Measurements from ENCODE around the gene ENDOD1.
A peak's percentile ranks its signal among the peaks of the same experiment; 100 is the strongest.

The ENDOD1 gene

DNA sequence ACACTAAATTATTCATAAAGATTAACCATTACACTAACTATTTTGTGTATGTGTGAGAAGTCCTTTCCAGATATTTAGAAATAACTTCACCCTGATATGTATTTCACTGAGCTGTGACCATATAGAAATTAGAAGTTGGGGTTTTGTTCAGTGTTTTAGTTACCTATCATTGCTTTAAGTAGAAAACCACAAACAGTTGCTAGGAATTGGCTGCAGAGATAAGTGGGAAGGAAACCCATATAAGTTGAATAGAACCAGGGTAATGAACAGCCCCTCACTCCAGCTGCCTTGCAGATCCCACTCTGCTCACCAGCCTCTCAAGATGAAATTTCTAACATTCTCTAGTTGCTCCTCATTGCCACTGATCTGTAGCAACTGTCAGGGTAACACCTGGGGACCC is 12.7 kb upstream of the ENDOD1 start:
- no peak for DNase-seq

DNA sequence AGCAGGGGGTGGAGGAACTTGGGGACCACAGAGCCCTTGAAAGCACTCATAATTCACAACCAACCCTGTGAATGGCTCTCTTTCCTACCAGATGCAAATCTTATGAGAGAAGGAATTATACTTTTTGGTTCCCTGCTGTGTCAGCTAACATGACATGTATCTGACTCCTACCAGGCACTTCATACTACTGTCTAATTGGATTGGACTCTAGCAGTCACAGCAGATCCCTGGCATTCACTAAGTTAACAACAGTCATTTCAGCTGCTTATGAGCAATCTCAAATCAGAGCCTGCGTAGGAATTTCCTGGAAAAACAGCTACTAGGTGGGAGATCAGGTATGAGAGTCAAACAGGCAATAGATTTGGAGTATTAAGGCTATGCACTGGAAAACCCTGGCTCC is 11.1 kb upstream of the ENDOD1 start:
- DNase-seq = peak; percentile 22

DNA sequence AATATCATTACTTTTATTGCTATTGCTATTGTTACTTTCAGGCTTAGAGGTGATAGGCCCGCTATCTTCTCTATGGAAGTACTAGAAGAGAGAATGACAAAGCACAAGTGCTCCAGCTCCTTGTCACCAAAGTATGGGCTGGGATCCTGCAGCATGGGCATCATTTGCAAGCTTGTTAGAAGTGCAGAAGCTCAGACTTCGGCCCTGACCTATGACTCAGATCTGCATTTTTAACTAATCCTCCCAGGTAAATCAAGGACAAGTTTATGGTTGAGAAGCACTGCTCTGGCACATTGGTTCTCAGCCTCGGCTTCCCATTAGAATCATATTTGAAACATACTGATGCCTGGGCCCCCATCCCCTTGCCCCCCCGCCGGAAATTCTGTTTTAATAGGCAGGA is 8.6 kb upstream of the ENDOD1 start:
- no peak for DNase-seq

DNA sequence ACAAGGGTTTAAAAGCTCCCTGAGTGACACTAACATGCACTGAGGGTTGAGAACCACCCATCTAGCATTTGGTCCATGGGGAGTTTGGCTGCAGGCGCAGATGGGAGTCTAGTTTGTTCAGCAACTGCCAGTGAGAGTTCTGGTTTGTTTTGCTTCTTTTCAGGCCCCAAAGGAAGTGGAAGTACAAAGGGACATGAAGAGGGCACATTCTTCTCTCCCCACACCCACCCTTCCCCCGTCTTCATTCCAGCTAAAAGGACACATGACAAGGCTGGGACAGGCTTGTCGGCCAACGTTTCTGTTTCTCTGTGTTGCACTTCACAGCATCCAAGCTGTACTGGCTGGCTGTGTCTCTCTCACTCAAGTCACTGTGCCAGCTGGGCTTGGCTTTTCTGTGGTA is 8.2 kb upstream of the ENDOD1 start:
- DNase-seq = no peak

DNA sequence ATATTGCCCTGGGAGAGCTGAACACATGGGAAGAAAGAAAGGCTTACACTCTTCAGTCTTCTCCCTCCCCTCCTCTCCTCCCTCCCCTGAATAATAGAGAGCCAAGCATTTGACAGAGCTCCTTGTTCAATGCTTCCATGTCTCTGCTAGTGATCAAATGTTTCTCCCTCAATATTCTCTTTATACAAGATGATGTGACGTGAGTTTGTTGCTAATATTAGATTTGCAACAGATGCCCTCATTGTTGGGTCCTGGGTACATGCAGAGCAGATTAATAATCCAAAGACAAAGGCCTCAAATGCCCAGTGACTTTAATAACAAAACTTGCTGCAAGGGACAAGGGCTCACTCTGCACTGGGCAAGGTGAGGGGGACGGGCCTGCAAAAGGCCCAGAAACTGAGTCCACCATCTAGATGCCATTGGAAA is 7.1 kb upstream of the ENDOD1 start:
- no peak for DNase-seq

DNA sequence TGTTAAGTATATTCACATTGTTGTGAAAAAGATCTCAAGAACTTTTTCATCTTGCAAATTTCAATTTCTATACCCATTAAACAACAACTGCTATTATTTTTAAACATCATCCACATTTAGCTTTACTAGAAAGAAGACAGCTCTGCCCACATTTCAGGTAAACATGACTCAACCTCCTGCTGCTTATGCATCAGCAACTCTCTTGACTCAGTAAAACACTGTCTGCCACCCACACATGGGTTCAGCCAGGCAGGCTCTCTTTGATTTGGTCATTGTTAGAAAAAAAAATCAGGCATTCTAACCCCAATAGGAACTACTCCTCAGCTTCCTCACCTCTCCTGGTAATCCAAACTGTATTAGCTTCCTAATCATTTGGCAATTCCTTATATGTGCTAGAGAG is 5.1 kb upstream of the ENDOD1 start:
- peak; percentile 23 for DNase-seq

DNA sequence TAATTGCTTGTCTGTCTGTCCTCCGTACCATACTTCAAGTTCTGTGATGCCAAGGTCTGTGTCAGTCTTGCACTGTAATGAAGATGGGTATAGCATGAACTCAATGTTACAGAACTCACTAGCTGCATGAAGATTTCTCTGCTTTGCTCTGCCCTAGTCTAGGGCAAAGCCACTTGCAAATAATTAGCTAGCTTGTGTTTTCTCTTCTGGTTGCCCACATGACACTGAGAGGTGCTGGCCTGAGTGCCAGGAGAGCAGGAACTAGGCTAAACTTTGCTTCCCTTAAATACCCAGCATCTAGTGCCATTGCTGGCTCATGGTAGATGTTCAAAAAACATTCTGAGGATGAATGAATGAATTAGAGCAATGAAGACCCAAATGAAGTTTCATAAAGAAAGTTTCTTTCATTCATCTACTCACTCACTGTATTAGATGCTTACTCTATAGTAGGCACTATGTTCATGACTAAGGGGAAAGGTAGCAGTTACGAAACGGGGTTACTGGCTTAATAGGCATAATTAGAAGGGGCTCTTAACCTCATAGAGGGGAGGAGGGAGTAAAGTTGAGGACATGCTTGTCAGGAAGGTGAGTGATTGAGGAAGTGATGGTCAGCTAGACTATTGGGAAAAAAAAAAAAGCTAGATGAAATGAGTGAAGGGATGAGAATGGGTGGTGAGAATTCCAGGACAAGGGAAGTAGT is 4.4 kb upstream of the ENDOD1 start:
- no peak for DNase-seq

DNA sequence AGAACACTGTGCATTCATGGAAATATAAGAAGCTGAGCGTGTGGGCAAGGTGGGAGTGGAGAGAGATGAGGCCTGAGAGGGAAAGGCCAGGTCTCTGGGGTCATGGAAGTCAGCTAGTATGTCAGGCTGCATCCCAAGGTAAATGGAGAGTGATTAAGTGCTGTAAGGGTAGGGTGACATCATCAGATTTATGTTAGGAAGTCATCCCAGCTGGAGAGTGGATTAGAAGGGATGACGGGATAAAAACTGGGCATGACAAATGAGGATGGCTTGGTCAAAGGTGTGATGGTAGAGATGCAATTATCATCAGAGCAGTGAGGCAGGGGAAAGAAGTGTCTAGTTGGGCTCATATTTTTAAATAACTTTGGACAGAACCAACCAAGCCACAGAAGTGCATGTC is 3.5 kb upstream of the ENDOD1 start:
- DNase-seq = peak; percentile 11

DNA sequence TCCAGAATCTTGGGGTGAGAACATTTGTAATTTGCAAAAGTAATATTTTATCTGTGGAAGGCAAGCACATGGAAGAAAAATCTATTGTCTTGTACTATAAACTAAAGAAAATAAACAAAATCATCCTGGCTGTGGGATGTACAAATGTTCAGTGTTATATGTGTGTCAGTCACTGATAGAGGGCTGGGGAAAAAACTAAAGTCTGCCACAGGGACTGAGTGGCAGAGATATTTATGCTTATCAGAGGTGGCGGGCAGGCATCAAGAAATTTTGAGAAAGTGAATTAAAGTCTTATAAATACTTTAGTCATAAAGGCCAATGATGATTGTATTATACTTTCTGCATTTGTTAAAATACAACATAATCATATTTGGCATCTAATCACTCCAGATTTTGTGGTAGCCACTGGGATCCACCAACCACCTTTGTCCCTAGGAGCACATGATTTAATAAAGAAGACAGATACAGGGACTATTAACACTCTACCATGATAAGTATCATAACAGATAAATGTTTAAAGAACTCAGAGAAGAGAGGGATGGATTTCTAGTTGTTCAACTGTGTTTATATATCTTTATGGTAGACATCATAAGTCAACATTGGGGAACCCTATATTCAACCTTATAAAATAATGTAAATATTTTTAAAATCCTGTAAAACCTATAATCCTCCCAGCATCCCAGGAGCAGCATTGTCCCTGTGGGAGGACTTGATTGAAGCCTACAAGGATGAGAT is 2.6 kb upstream of the ENDOD1 start:
- DNase-seq = no peak

DNA sequence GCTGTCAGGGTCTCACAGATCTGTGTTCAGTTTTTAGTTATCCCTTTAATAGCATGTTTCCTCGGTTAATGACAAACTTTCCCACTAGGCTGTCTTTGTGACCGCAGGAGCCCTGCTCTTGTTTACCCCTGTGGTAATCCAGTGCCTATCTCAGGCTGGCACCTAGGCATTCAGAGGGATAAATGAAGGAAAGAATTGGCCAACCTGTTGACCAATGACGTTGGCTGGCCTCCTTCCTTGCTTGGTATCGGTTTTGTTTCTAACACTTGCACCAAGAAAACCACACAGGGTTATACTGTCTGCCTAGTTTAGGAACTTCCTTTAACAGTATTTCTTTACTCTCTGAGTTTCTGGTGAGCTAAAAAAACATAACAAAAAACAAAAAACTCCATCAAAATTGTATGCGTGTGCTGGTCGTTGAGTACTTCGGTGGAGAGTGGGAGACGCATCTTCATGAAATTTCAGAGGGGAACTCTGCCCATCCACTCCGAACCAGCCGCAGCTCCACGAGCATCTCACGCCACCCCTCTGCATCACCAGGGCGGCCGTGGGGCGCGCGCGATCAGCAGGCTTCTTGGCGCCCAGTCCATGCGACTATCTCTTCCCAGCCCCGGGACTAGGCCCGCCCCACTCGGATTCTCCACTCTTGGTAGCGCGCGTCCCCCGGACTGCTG is 563 bp upstream of the ENDOD1 start:
- no peak for DNase-seq

DNA sequence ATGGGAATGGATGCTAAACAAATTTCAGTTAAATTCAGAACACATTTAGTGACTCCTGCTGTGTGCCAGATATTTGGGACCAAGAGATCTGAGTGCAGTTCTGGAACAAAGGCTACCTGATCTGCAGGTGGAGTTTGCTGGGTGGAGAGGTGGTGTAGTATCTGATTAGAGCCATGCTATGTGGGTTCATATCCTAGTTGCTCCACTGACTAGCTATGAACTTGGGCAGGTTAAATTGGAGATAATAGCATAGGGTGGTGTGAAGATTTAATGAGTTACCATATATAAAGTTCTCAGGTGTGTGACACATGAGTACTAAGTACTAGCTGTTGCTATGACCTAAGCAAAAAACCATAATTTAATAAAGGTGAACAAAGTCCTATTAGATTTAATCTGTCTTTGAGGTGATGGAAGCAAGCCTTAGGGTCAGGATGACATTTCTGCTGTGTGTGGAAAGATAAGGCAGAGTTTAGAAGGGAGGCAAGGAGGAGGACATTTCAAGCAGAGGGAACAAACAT is 2.1 kb downstream of the ENDOD1 start:
- no peak for DNase-seq

DNA sequence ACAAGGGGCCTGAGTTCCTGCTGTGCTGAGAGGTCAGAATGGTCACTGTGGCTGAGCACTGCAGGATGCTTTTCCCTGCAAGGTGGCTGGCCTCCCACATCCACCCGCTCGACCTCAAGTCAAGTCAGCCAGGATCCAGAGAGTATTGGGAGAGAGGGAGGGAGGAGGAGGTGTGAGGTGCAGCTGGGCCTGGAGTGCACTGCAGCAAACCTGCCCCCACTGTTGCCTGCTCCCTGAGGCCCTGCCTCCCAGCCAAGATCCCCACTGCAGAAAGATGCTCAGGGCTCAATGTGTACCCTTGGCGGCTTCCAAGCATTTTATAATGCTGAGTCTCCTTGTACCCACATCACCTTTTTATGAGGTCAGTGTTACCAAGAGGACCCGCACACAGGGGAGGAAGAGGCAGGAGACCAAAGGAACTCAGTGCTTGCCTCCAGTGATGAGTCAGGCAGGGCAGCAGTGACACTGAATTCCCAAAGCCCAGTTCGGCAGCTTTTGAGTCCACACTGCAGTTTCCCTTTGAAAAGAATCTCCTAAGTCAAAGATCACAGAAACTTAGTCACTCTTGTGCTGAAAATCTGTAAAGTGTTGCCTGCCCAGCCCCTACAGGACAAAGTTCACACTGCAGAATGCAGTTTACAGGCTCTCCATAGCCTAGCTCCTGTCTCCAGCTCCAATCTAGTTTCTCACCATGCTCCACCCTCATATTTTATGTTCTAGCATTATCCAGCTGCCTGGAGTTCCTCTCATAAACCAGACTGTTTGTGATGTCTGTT is 3.1 kb downstream of the ENDOD1 start:
- DNase-seq = peak; percentile 19

DNA sequence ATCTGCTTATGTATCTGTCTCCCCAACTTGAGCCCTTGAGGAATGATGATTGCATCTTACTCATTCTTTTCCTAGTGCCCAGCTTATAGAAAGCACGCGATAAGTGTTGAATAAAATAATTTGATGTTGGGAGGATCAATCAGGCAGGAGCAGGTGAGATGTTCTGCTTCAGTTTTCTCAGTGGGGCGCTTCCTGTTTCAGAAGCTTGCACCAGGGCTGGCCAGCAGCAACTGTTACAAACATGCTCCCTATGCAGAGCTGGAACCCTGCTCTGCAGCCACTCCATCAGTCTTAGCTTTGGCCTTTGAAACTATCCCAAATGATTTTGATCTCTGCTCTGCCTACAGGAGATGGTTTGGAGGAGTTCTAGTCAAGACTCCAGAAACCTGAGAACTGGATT is 3.9 kb downstream of the ENDOD1 start:
- DNase-seq = peak; percentile 49

DNA sequence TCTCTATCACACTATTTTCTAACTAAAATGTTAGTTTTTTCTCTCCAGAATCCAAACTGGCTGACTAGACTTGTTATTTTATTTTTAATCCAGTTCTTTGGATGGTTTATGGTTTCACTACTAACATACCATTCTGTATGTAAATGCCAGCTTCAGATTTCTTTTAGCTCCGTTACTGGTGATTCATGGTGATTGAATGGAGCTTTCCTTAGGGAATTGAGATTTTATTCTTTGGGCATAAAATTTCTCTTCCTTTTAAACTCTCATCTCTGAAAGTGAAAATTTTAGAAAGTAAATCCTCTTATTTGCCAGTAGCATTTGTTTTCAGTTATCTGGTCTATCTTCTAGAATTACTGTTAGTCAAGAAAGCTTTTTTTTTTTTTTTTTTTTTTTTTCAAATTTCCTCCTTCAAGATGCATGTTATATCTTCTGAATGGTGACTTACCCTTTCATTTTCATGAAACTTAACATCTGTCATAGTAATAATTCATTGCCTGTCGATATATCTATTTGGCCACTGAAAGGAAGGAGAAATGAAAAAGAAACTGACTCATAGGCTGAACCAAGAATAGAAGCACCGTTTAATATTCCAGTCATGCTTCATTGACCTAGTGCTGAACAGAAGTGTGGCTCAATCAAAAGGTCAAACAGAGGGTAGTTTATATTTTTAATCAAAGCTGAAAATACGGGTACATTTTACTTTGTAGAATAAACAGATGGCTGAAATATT is 6.4 kb downstream of the ENDOD1 start:
- DNase-seq = peak; percentile 76

DNA sequence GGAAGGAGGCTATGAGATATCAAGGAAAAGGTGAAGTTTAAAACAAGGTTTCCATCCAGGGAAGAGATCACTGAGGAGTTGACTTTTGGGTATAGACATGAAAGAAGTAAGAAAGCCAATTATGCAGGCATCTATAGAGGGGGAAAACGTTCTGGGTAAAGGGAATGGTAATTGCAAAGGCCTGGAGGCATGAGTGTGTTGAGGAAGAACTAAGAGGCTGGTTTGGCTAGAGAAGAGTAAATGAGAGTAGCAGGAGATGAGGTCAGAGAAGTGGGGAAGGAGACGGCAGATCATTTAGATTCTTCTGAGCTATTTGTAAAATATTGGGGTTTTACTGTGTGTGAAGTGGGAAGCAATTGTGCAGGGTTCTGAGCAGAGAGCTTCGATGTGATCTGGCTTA is 7.6 kb downstream of the ENDOD1 start:
- no peak for DNase-seq

DNA sequence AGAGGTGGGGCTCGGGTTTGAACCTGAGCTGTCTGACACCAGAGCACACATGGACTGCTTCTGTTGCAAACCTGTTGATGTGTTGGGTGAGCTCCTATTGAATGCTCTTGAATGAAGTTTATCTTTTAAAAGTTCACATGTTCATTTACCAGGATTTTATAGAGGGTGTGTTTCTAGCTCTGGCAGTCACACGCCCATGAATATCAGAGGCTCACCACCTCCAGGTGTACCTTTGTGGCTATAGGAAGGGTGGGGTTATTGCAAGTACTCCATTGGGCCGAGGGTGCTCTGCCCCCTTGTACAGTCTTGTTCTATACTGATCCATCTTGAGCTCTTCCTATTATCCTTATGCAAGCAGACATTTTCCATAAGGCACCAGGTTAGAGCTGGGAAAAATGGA is 9.2 kb downstream of the ENDOD1 start:
- DNase-seq = no peak

DNA sequence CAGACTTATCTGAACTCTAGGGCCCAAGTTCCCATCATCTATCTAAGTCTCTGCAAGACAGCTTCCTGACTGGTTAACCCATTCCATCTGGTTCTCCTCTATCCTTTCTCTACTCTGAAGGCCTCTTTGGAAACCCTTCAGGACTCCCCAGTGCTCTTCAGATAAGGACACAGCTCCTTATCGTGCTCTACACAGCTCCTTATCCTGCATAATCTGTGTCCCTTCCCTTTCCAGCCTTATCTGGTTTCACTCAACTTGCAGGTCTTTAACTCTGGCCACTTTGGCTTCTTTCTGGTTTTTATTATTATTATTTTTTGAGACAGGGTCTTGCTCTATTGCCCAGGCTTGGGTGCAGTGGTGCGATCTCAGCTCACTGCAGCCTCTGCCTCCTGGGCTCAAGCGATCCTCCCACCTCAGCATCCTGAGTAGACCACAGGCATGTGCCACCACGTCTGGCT is 10.6 kb downstream of the ENDOD1 start:
- DNase-seq = no peak

DNA sequence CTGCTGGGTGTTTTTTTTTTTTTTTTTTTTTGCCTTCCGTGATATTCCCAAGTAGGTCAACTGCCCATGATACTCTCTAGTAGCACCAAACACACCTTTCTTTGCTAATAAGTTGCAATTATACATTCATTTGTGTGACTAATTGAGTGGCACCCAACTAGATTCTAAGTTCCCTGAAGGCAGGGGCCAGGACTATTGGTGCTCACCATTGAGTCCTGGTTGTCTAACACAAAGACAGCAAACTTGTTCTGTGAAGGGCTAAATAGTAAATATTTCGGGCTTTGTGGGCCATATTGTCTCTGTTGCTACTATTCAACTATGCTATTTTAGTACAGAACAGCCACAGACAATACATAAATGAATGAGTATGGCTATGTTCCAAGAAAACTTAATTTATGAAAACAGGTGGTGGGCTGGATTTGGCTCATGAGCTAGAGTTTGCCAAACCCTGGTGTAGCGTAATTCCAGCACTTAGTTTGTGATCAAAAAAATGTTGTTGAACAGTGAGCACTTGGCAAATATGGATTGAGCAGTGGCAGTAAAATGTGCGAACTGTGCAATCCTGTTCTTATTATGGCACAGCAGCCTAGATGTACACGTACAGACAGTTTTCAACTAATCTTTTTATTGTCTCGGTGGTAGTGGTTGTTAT is 11.3 kb downstream of the ENDOD1 start:
- DNase-seq = peak; percentile 16

DNA sequence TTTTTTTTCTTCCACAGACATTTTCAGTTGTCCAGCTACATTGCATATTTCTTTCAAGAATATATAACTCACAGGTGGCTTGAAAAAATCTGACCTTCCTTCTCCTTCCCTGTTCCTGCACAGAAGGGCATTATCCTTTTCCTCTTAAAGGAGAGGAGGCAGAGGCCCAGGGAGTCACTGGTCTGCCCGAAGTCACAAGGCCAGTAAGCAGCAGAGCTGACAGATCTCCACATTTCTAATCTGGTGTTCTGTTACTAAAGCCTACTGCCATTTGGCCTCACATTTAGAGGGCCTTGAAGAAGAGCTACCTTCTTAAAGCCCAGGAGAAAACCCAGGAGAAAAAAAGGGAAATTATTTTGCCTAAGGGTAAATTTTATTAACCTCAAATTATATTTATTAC is 12.3 kb downstream of the ENDOD1 start:
- peak; percentile 14 for DNase-seq

DNA sequence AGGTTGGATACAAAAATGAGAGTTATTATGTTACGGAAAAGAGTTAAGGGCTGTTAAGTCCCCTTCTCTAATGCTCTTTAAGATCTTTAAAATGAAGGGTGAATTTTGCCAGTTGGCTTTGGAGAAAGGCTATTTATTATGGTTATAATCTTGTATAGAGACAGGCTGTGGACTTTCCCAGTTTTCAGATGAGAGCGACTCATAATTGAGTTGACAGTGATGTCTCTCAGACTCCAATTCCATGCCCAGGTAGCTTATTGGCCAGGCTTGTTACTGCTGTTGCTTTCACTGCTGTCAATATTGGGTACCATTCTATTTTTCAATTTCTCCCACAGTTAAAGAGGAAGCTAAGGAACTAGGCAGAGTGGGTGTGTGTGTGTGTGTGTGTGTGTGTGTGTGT is 13.1 kb downstream of the ENDOD1 start:
- DNase-seq = no peak

DNA sequence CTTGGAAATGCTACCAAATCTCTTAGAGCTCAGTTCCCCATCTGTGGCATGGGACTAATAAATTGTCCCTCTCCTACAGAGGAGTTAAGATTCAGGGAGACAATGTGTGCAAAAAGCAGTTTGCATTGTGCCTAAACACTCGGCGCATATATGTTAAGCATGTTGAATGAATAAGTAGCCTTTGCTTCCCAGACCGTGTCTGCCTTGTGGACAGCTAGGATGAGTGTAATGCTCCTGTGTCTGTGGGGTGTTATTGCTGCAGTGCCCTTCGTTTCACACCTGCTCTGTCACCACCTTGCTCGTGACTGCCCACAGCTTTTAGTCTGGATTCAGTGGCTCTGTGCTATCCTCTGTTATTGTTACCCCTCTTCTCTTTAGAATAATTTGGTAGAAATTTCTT is 14.1 kb downstream of the ENDOD1 start:
- no peak for DNase-seq

Measured in NCI-H69 (cell line).